Mammary epithelial cell (primary cell): ENCODE results near the gene ATXN1.

ENCODE experiments used
- CTCF ChIP-seq, 2 donors: IDR thresholded peaks in 1 of 2; conservative IDR thresholded peaks in 1 of 2; 2 replicates each; pipeline ENCODE4 v1.5.1; 2011 to 2012; ENCODE audit warnings: inconsistent platforms in 2 of 2, low read length in 2 of 2, mild to moderate bottlenecking in 2 of 2, control low read depth in 1 of 2, low read depth in 1 of 2; ENCODE audit not compliant: insufficient read depth in 1 of 2; ENCODE audit errors: extremely low read depth in 1 of 2
- EZH2 ChIP-seq: IDR thresholded peaks from 2 replicates; pipeline ENCODE4 v1.6.1; 2012; ENCODE audit warnings: low read length, inconsistent platforms, borderline replicate concordance

GRCh38 chr6:16769131-16769985 is 8.1 kb upstream of the ATXN1 start:
- TF ChIP-seq CTCF (conservative IDR thresholded peaks at IDR 0.05 in 1 of 2, IDR thresholded peaks at IDR 0.05 in 1 of 2; ENCODE audit: extremely low read depth in 1 of 2, insufficient read depth in 1 of 2, low read depth in 1 of 2, low read length in 2 of 2) (no peak), EZH2 (no peak)
